Measurements from ENCODE around the gene ZSWIM5.
"Not testable (repeated sequence)": the region's sequence is repeated elsewhere in the genome, so short reads cannot be mapped to it uniquely, and the experiment has no call there.

ZSWIM5 gene

GRCh38 chr1:45079533-45079932 is 126.9 kb downstream of the ZSWIM5 start:
- ChIA-PET POLR2A (no interaction called here), CTCF (no interaction called here)
- H3K4me3 ChIP-seq (ENCODE audit: low read depth, low read length), result no peak overlapping the region
- TF ChIP-seq CTCF (IDR thresholded peaks at IDR 0.05; ENCODE audit: insufficient read depth, low read length, missing control alignments), result no peak
- DNase-seq (ENCODE audit: low read depth, low spot score), result no peak

- POLR2A ChIA-PET; H3K4me3 ChIP-seq (ENCODE audit: low read depth, low read length); CTCF ChIA-PET: not testable (repeated sequence)
Measured at GRCh38 chr1:45076959-45077358, 129.4 kb downstream of the ZSWIM5 start.

GRCh38 chr1:45071567-45071966 is 134.8 kb downstream of the ZSWIM5 start:
- H3K4me3 ChIP-seq (ENCODE audit: low read depth, low read length), result no peak overlapping the region
- ChIA-PET POLR2A (no interaction called here), CTCF (no interaction called here)
- no peak for TF ChIP-seq CTCF (IDR thresholded peaks at IDR 0.05; ENCODE audit: insufficient read depth, low read length, missing control alignments)
- DNase-seq (ENCODE audit: low read depth, low spot score), result no peak

More at GRCh38 chr1:45076959-45077358, 129.4 kb downstream of the ZSWIM5 start:
- DNase-seq (ENCODE audit: low read depth, low spot score), result not testable (repeated sequence)

GRCh38 chr1:45067806-45068205 is 138.6 kb downstream of the ZSWIM5 start:
- H3K4me3 ChIP-seq (ENCODE audit: low read depth, low read length), result no peak overlapping the region
- DNase-seq (ENCODE audit: low read depth, low spot score), result no peak
- ChIA-PET POLR2A (no interaction called here), CTCF (no interaction called here)
- TF ChIP-seq CTCF (IDR thresholded peaks at IDR 0.05; ENCODE audit: insufficient read depth, low read length, missing control alignments), result no peak

GRCh38 chr1:45065083-45065482 is 141.3 kb downstream of the ZSWIM5 start:
- no peak overlapping the region for H3K4me3 ChIP-seq (ENCODE audit: low read depth, low read length)
- DNase-seq (ENCODE audit: low read depth, low spot score), result no peak
- ChIA-PET CTCF (interaction anchor here (1.0 kb wide), 1 partner anchor 235 kb away, joined by 3 read pairs; no protein-coding TSS in a partner anchor), POLR2A (no interaction called here)
- TF ChIP-seq CTCF (IDR thresholded peaks at IDR 0.05; ENCODE audit: insufficient read depth, low read length, missing control alignments), result no peak

GRCh38 chr1:45062463-45062862 is 143.9 kb downstream of the ZSWIM5 start:
- DNase-seq (ENCODE audit: low read depth, low spot score); CTCF ChIA-PET; H3K4me3 ChIP-seq (ENCODE audit: low read depth, low read length); POLR2A ChIA-PET: not testable (repeated sequence)

- DNase-seq (ENCODE audit: low read depth, low spot score), result no peak
- ChIA-PET CTCF (no interaction called here), POLR2A (no interaction called here)
- no peak for TF ChIP-seq CTCF (IDR thresholded peaks at IDR 0.05; ENCODE audit: insufficient read depth, low read length, missing control alignments)
- no peak overlapping the region for H3K4me3 ChIP-seq (ENCODE audit: low read depth, low read length)
Measured at GRCh38 chr1:45059829-45060228, 146.6 kb downstream of the ZSWIM5 start.

- DNase-seq (ENCODE audit: low read depth, low spot score), result no peak
- CTCF ChIA-PET, result no interaction called here
Measured at GRCh38 chr1:45057542-45057941, 148.9 kb downstream of the ZSWIM5 start.

More at GRCh38 chr1:45057542-45057941, 148.9 kb downstream of the ZSWIM5 start:
- POLR2A ChIA-PET, result no interaction called here
- TF ChIP-seq CTCF (IDR thresholded peaks at IDR 0.05; ENCODE audit: insufficient read depth, low read length, missing control alignments), result no peak
- no peak overlapping the region for H3K4me3 ChIP-seq (ENCODE audit: low read depth, low read length)
